ENCODE results near the gene C2orf49. TPM values are rescaled to one million over a fixed set of nuclear protein-coding genes. Genes with fewer than 3 reads are reported as not detected.

C2orf49 gene
- total and polyA plus RNA-seq, 2 donors (not counting 1 experiment from before 2014, with no cell fraction given) = 7.5 to 29.3 TPM

GRCh38 chr2:105385731-105386540, 48.6 kb downstream of the C2orf49 start:
- peaks cover 4% of the 10 kb centered on the region for H3K9me3 Mint-ChIP-seq (ENCODE audit: insufficient read depth)
- POLR2A ChIA-PET = no interaction called here
- Histone ChIP-seq H3K36me3 (replicated peaks in 1 of 2; ENCODE audit: control extremely low read depth in 1 of 2, control insufficient read depth in 1 of 2, extremely low read depth in 1 of 2, insufficient read depth in 2 of 2, low read length in 1 of 2) (no peaks in the 10 kb centered on the region), H3K4me2 (replicated peaks; ENCODE audit: low read depth, low read length, poor library complexity, severe bottlenecking) (no peak overlapping the region), H3K9me3 (ENCODE audit: control extremely low read depth in 1 of 3, control insufficient read depth in 2 of 3, insufficient read depth in 1 of 3, low read length in 2 of 3) (no peaks in the 10 kb centered on the region), H3K27me3 (replicated peaks in 1 of 4; ENCODE audit: control extremely low read depth in 1 of 4, control insufficient read depth in 3 of 4, insufficient read depth in 4 of 4, low read length in 3 of 4) (no peaks in the 10 kb centered on the region), H4K20me1 (ENCODE audit: control insufficient read depth, insufficient read depth, low read length, poor library complexity, severe bottlenecking) (no peaks in the 10 kb centered on the region), H3K27ac (ENCODE audit: low read length in 2 of 2) (no peak overlapping the region), H3K4me3 (ENCODE audit: control extremely low read depth in 1 of 5, extremely low read depth in 1 of 5, insufficient read depth in 1 of 5, low read depth in 2 of 5, low read length in 4 of 5) (no peak overlapping the region), H2AFZ (ENCODE audit: insufficient read depth, low read depth, low read length, poor library complexity, severe bottlenecking) (no peak overlapping the region), H3K79me2 (ENCODE audit: control insufficient read depth, insufficient read depth, low read length) (no peaks in the 10 kb centered on the region), H3K9ac (ENCODE audit: low read length) (no peak overlapping the region), H3K4me1 (ENCODE audit: control insufficient read depth in 2 of 2, insufficient read depth in 2 of 2, low read length in 2 of 2) (no peaks in the 10 kb centered on the region)
- WGBS (ENCODE audit: insufficient coverage) = 86% methylated on average over 20 of the region's 20 CpGs
- DNase-seq (no peak), ATAC-seq (ENCODE audit: low read depth) (no peak)
- no peaks in the 10 kb centered on the region for H3K27me3 Mint-ChIP-seq
- no peak for TF ChIP-seq CTCF (IDR thresholded peaks at IDR 0.05)
- TF ChIP-seq EZH2 (IDR thresholded peaks at IDR 0.05; ENCODE audit: borderline replicate concordance, insufficient read depth, low read depth, low read length, poor library complexity, severe bottlenecking) = no peak
- H3K27ac Mint-ChIP-seq = no peak overlapping the region
- CTCF ChIA-PET = interaction anchor here (0.6 kb wide), 1 partner anchor 293 kb away, joined by 4 read pairs; no protein-coding TSS in a partner anchor
- no peak overlapping the region for H3K4me3 Mint-ChIP-seq
- intact Hi-C loops (cut with micrococcal nuclease) = no loop called here
- H3K4me1 Mint-ChIP-seq = no peaks in the 10 kb centered on the region

DNA sequence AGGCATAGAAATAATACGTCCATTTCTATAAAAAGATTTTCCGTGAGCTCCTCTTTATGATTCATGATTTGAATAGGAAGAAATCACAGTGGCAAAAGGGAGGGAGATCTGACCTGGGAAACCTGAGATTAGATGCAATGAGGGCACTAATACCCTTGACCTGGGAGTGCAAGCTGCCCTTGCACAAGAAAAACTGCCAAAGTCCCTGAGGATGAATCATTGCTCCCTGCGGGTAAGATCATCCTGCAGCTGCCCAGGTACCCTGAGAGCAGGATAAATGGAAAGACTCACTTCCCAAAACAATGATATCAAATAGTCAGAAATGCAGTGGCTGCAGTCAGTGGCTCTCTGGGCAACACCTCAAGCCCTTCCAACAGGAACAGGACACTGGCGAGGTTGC, 49.9 kb downstream of the C2orf49 start:
- TF ChIP-seq EZH2 (IDR thresholded peaks at IDR 0.05; ENCODE audit: borderline replicate concordance, insufficient read depth, low read depth, low read length, poor library complexity, severe bottlenecking) = no peak
- no peak for TF ChIP-seq CTCF (IDR thresholded peaks at IDR 0.05)
- Histone ChIP-seq H2AFZ (ENCODE audit: insufficient read depth, low read depth, low read length, poor library complexity, severe bottlenecking) (no peak overlapping the region), H3K4me2 (replicated peaks; ENCODE audit: low read depth, low read length, poor library complexity, severe bottlenecking) (no peak overlapping the region), H3K36me3 (replicated peaks in 1 of 2; ENCODE audit: control extremely low read depth in 1 of 2, control insufficient read depth in 1 of 2, extremely low read depth in 1 of 2, insufficient read depth in 2 of 2, low read length in 1 of 2) (no peaks in the 10 kb centered on the region), H3K4me1 (ENCODE audit: control insufficient read depth in 2 of 2, insufficient read depth in 2 of 2, low read length in 2 of 2) (no peaks in the 10 kb centered on the region), H3K9ac (ENCODE audit: low read length) (no peak overlapping the region), H3K27ac (ENCODE audit: low read length in 2 of 2) (no peak overlapping the region), H3K4me3 (ENCODE audit: control extremely low read depth in 1 of 5, extremely low read depth in 1 of 5, insufficient read depth in 1 of 5, low read depth in 2 of 5, low read length in 4 of 5) (no peak overlapping the region), H3K27me3 (replicated peaks in 1 of 4; ENCODE audit: control extremely low read depth in 1 of 4, control insufficient read depth in 3 of 4, insufficient read depth in 4 of 4, low read length in 3 of 4) (no peaks in the 10 kb centered on the region), H3K9me3 (ENCODE audit: control extremely low read depth in 1 of 3, control insufficient read depth in 2 of 3, insufficient read depth in 1 of 3, low read length in 2 of 3) (no peaks in the 10 kb centered on the region), H3K79me2 (ENCODE audit: control insufficient read depth, insufficient read depth, low read length) (no peaks in the 10 kb centered on the region), H4K20me1 (ENCODE audit: control insufficient read depth, insufficient read depth, low read length, poor library complexity, severe bottlenecking) (no peaks in the 10 kb centered on the region)
- intact Hi-C loops (cut with micrococcal nuclease) = no loop called here
- peaks cover 4% of the 10 kb centered on the region for H3K9me3 Mint-ChIP-seq (ENCODE audit: insufficient read depth)
- ATAC-seq (ENCODE audit: low read depth) (no peak), DNase-seq (no peak)
- no peak overlapping the region for H3K27ac Mint-ChIP-seq
- CTCF ChIA-PET = no interaction called here
- POLR2A ChIA-PET = no interaction called here
- H3K27me3 Mint-ChIP-seq = peaks cover under 1% of the 10 kb centered on the region
- no peak overlapping the region for H3K4me3 Mint-ChIP-seq
- no peaks in the 10 kb centered on the region for H3K4me1 Mint-ChIP-seq
- WGBS (ENCODE audit: insufficient coverage) = 100% methylated on average over 2 of the region's 4 CpGs

All from B cell (primary cell).